WTC11 (cell line): ENCODE data around the gene FKBP4.

Source experiments
- HMGXB4 ChIP-seq: sonication (generic); formaldehyde crosslinking; IDR thresholded peaks from 2 replicates; pipeline ENCODE4 v1.8.1; 2023; ENCODE audit warnings: mild to moderate bottlenecking, moderate library complexity, missing genetic modification reagents
- TCF7 ChIP-seq: sonication (generic); formaldehyde crosslinking; IDR thresholded peaks from 2 replicates; pipeline ENCODE4 v1.8.0; 2022; ENCODE audit warnings: mild to moderate bottlenecking, low read depth, missing genetic modification reagents, moderate library complexity
- TF ChIP-seq, protein P1 (sequence below): sonication (generic); formaldehyde crosslinking; IDR thresholded peaks from 2 replicates; pipeline ENCODE4 v1.8.0; 2023; ENCODE audit warnings: missing genetic modification reagents
- TF ChIP-seq, protein P2 (sequence below): fragments of 200-600 bp; IDR thresholded peaks from 2 replicates; pipeline ENCODE4 v1.8.0; 2022; ENCODE audit warnings: antibody characterized with exemption
- TF ChIP-seq, protein P3 (sequence below): sonication (generic); formaldehyde crosslinking; IDR thresholded peaks from 2 replicates; pipeline ENCODE4 v1.8.1; 2023; ENCODE audit warnings: mild to moderate bottlenecking, missing genetic modification reagents, moderate library complexity

GRCh38 chr12:2749580-2749979 is 45.2 kb upstream of the FKBP4 start:
- TF ChIP-seq, protein P1, sequence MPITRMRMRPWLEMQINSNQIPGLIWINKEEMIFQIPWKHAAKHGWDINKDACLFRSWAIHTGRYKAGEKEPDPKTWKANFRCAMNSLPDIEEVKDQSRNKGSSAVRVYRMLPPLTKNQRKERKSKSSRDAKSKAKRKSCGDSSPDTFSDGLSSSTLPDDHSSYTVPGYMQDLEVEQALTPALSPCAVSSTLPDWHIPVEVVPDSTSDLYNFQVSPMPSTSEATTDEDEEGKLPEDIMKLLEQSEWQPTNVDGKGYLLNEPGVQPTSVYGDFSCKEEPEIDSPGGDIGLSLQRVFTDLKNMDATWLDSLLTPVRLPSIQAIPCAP (CRISPR knock-in tag) = no peak
- TF ChIP-seq, protein P2, sequence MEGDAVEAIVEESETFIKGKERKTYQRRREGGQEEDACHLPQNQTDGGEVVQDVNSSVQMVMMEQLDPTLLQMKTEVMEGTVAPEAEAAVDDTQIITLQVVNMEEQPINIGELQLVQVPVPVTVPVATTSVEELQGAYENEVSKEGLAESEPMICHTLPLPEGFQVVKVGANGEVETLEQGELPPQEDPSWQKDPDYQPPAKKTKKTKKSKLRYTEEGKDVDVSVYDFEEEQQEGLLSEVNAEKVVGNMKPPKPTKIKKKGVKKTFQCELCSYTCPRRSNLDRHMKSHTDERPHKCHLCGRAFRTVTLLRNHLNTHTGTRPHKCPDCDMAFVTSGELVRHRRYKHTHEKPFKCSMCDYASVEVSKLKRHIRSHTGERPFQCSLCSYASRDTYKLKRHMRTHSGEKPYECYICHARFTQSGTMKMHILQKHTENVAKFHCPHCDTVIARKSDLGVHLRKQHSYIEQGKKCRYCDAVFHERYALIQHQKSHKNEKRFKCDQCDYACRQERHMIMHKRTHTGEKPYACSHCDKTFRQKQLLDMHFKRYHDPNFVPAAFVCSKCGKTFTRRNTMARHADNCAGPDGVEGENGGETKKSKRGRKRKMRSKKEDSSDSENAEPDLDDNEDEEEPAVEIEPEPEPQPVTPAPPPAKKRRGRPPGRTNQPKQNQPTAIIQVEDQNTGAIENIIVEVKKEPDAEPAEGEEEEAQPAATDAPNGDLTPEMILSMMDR = no peak
- TF ChIP-seq TCF7 (CRISPR knock-in tag) (no peak), HMGXB4 (CRISPR knock-in tag) (no peak)
- TF ChIP-seq, protein P3, sequence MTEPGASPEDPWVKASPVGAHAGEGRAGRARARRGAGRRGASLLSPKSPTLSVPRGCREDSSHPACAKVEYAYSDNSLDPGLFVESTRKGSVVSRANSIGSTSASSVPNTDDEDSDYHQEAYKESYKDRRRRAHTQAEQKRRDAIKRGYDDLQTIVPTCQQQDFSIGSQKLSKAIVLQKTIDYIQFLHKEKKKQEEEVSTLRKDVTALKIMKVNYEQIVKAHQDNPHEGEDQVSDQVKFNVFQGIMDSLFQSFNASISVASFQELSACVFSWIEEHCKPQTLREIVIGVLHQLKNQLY = no peak
